GM19455 (cell line): ENCODE measurements around the gene ADAMTSL5.
"Not testable (repeated sequence)": the region's sequence is repeated elsewhere in the genome, so short reads cannot be mapped to it uniquely, and the experiment has no call there.

ENCODE experiments used
- ATAC-seq: cut with Tn5 transposase; IDR thresholded peaks from one replicate; pipeline ENCODE4 v1.9.1; 2021; ENCODE audit not compliant: unreplicated experiment

The ADAMTSL5 gene

GRCh38 chr19:1512671-1513498 is at the start of gene ADAMTSL5:
TSS of gene ADAMTSL5 (minus strand) at chr19:1513019. CDS start at chr19:1510943, 2,076 bp downstream.
- no peak for ATAC-seq

- ATAC-seq, result no peak
These were observed 48.5 kb upstream of the ADAMTSL5 start for GRCh38 chr19:1561236-1561842.

- no peak for ATAC-seq
These were observed 47.6 kb upstream of the ADAMTSL5 start for GRCh38 chr19:1560286-1560882.

GRCh38 chr19:1558552-1558951 is 45.7 kb upstream of the ADAMTSL5 start:
- ATAC-seq, result no peak

- no peak for ATAC-seq
These were observed 43.7 kb upstream of the ADAMTSL5 start for GRCh38 chr19:1556390-1557070.

- no peak for ATAC-seq
These were observed 42.9 kb upstream of the ADAMTSL5 start for GRCh38 chr19:1555487-1556389.

GRCh38 chr19:1554968-1555367 is 42.1 kb upstream of the ADAMTSL5 start:
- no peak for ATAC-seq

- no peak for ATAC-seq
These were observed 40.6 kb upstream of the ADAMTSL5 start for GRCh38 chr19:1553415-1553814.

GRCh38 chr19:1551068-1552040 is 38.5 kb upstream of the ADAMTSL5 start:
- no peak for ATAC-seq

- ATAC-seq, result no peak
These were observed 36.6 kb upstream of the ADAMTSL5 start for GRCh38 chr19:1549332-1549945.

GRCh38 chr19:1540365-1540925 is 27.6 kb upstream of the ADAMTSL5 start:
- no peak for ATAC-seq

GRCh38 chr19:1539749-1540148 is 26.9 kb upstream of the ADAMTSL5 start:
- not testable (repeated sequence) for ATAC-seq

GRCh38 chr19:1538978-1539377 is 26.2 kb upstream of the ADAMTSL5 start:
- no peak for ATAC-seq

GRCh38 chr19:1535699-1536098 is 22.9 kb upstream of the ADAMTSL5 start:
- ATAC-seq, result not testable (repeated sequence)

- ATAC-seq, result no peak
These were observed 22.2 kb upstream of the ADAMTSL5 start for GRCh38 chr19:1534972-1535371.

- no peak for ATAC-seq
These were observed 20.8 kb upstream of the ADAMTSL5 start for GRCh38 chr19:1533510-1534150.

- no peak for ATAC-seq
These were observed 19.2 kb upstream of the ADAMTSL5 start for GRCh38 chr19:1532003-1532402.

- no peak for ATAC-seq
These were observed 18.8 kb upstream of the ADAMTSL5 start for GRCh38 chr19:1531587-1531986.
